ENCODE data around the gene WDR70. TPM values are rescaled to one million over a fixed set of nuclear protein-coding genes. Genes with fewer than 3 reads are reported as not detected.

Gene WDR70
- total and polyA plus RNA-seq, 2 donors (not counting 3 experiments of a cell fraction or from before 2014, with no cell fraction given), result 6.7 to 37.3 TPM

DNA sequence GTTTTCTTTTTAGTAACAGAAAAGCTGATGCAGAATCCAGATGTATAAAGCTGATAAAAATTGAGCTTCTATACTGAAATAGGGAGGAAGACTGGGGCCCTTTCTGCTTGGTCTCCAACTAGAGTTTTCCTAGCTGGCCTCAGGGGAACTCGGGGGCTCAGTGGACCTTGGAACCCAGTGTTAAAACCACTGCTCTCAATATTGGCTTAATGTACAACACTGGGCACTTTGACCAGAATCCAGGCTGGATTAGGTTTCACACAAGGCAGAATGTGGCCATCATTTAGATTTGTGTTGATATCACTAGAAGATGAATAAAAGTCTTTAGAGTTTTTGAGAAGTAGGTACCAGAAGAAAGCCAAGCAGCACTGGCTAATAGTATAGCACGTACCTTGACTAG lies 346.1 kb downstream of the WDR70 start:
- H2AFZ ChIP-seq (ENCODE audit: low read depth, low read length), result no peak overlapping the region
- DNase-seq (ENCODE audit: low read depth, low spot score) (no peak), FAIRE-seq (no peak)
- H3K9me3 ChIP-seq (replicated peaks; ENCODE audit: control insufficient read depth, insufficient read depth, low read length), result no peaks in the 10 kb centered on the region
- dilution Hi-C loops (cut with MboI; ENCODE audit: extremely low pct_ligation_motif_present, low sequenced_read_pairs), result no loop called here
- H3K9ac ChIP-seq (replicated peaks; ENCODE audit: extremely low read depth, insufficient read depth, low read length), result no peak overlapping the region
- H3K36me3 ChIP-seq (ENCODE audit: control insufficient read depth in 2 of 2, extremely low read depth in 1 of 2, insufficient read depth in 2 of 2, low read length in 2 of 2), result no peaks in the 10 kb centered on the region
- H3K4me3 ChIP-seq (replicated peaks in 1 of 3; ENCODE audit: insufficient read depth in 1 of 3, low read depth in 1 of 3, low read length in 3 of 3), result no peak overlapping the region
- CTCF ChIA-PET, result interaction anchor here (6.6 kb wide), 1 partner anchor 11 kb away, joined by 59 read pairs; no protein-coding TSS in a partner anchor
- H3K79me2 ChIP-seq (ENCODE audit: control insufficient read depth, insufficient read depth, low read length), result no peaks in the 10 kb centered on the region
- H3K4me1 ChIP-seq (ENCODE audit: control insufficient read depth, extremely low read depth, insufficient read depth, low read length), result peaks cover 29% of the 10 kb centered on the region
- no TSS peak for BruUV-seq (replicated peaks)
- POLR2A ChIA-PET, result no interaction called here
- no peak overlapping the region for H3K4me2 ChIP-seq (ENCODE audit: insufficient read depth, low read length)
- H3K27me3 ChIP-seq (ENCODE audit: control insufficient read depth in 2 of 2, insufficient read depth in 2 of 2, low read length in 2 of 2), result no peaks in the 10 kb centered on the region
- H3K27ac ChIP-seq (ENCODE audit: insufficient read depth, low read depth, low read length), result no peak overlapping the region
- no peaks in the 10 kb centered on the region for H4K20me1 ChIP-seq (replicated peaks; ENCODE audit: control insufficient read depth, extremely low read depth, insufficient read depth, low read length)
- intact Hi-C loops (cut with micrococcal nuclease), result no loop called here
- H3K9me1 ChIP-seq (replicated peaks; ENCODE audit: control insufficient read depth, extremely low read depth, insufficient read depth, low read length), result no peaks in the 10 kb centered on the region
- no peak for TF ChIP-seq MYC (IDR thresholded peaks at IDR 0.05; ENCODE audit: low read depth, low read length)
- TF ChIP-seq MAX (IDR thresholded peaks at IDR 0.05; ENCODE audit: insufficient read depth, insufficient read length), result no peak
- TF ChIP-seq FOS (IDR thresholded peaks at IDR 0.05; ENCODE audit: borderline replicate concordance, insufficient read depth, low read length), result no peak
- no peak for TF ChIP-seq POLR2A (IDR thresholded peaks at IDR 0.05; ENCODE audit: low read depth, low read length)
- TF ChIP-seq EZH2 (IDR thresholded peaks at IDR 0.05; ENCODE audit: borderline replicate concordance, low read depth, low read length, severe bottlenecking), result no peak
- no peak for TF ChIP-seq POLR2AphosphoS5 (IDR thresholded peaks at IDR 0.05; ENCODE audit: insufficient read depth, low read depth, low read length)
- TF ChIP-seq JUN (IDR thresholded peaks at IDR 0.05; ENCODE audit: borderline replicate concordance, insufficient read depth, insufficient read length, low read depth), result no peak
- TF ChIP-seq CTCF (IDR thresholded peaks at IDR 0.05; ENCODE audit: extremely low read depth in 1 of 2, insufficient read depth in 1 of 2, low read depth in 1 of 2, low read length in 2 of 2), result no peak
- TF ChIP-seq GATA2 (IDR thresholded peaks at IDR 0.05; ENCODE audit: insufficient read depth, insufficient read length, low read depth, low read length), result no peak
